Stimulated activated CD8-positive, alpha-beta memory T cell treated with anti-CD3 and anti-CD28 coated beads, Interleukin-15, amount 100 ng/mL, for 48 hours (primary cell): ENCODE results near the gene ABCA13.

Experiments
- DNase-seq, 2 donors: peaks; one replicate each; pipeline ENCODE4 v3.0.0-alpha.2; 2020; ENCODE audit warnings: low read depth in 2 of 2

Gene ABCA13

DNA sequence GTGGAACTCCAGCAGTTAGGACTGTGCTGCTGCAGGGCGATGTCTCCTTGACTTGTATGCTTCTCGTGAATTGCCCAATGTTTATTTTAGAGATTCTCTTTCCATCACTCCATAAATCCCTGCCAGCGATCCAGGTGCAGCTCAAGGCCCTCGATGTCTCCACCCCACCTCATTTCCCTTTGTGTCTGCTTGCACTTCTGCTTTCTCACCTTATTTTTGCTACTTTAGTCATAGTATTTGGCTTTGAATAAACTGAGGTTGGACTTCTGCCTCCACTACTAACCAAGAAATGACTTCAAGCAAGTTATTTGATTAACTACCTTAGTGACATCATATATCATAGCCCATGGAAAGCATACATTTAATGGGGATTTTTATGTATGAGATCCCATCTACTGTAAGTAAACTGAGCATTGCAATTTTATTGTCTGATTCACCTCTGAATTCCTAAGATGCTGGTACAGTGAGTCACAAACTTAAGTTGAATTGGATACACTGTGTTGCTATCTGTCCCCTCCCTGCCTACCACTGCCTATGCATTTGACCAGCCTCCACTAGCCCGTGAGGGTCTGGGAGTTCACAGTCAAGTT is 255.8 kb downstream of the ABCA13 start:
- no peak for DNase-seq

DNA sequence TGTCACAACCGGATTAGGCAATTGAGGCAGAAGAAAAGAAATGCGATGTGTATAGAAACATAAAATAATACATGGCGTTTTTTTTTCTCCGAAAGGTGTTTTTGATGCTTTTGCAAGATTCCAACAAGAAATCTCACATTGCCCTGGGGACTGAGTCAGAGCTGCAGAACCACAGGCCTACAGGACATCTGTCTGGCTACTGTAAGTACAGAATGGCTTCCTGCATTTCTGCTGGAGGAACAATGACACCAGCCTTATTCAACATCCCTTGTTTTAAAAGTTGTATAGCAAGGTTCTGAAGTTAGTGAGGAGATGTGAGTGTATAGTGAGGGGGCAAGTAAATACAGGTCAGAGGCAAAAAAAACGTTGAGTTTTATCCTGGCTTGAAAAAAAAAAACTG is 256.4 kb downstream of the ABCA13 start:
- no peak for DNase-seq

DNA sequence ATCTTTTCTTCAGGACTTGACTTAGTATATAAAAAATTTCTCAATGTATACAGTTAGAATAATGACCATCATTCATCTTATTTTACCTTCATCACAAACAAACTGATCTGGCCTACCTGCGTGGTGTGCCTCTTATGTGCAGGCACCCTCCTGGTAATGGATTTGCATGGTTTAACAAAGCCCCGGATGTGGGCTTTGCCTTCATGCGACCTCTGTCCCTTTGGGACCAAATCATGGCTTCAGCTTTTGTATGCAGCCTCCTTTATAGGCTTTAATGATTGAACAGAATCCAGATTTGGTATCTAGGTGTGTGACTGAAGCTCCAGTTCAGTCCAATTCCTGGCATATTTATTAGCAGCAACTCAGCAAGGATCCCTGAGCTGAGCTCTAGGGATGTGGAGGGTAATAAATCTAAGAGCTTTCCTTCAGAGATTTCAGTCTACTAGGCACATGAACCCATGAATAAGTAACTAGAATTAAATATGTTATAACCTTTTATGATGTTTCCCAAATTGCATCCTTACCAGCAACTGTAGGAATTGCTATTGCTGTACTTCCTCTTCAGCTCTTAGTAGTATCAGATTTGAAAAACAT is 256.9 kb downstream of the ABCA13 start:
- DNase-seq, result no peak

DNA sequence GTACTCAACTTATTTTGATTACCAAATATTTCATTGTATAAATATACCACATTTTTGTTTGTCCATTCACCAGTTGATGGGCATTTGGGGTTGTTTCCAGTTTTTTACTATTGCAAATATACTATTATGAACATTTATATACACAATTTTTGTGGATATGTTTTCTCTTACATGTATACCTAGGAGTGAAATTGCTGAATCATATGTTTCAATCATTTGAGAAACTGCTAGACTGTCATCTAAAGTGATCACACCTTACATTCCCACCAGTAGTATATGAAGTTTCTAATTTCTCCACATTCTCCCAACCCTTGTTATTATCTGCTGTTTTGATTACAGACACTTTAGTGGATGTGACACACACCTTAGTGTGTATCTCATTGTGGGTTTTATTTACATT is 257.9 kb downstream of the ABCA13 start:
- no peak for DNase-seq

DNA sequence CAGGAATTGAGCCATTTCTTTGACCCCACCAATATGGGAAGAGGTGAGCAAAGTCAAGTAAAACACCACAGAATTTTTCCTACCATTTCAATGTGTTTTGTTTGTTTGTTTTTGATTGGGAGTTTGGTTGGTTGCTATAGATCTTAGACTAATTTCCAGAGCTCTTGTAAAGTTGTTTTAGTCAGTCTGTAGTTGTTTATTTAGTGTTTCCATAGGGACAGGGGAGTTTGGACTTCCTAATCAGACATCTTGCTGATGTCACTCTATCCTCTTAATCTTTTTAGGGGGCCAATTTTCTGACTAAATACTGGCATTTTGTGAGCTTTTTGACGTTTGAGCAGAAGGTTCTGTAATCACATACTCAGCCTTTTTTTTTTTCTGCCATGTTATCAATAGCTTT is 266.9 kb downstream of the ABCA13 start:
- no peak for DNase-seq

DNA sequence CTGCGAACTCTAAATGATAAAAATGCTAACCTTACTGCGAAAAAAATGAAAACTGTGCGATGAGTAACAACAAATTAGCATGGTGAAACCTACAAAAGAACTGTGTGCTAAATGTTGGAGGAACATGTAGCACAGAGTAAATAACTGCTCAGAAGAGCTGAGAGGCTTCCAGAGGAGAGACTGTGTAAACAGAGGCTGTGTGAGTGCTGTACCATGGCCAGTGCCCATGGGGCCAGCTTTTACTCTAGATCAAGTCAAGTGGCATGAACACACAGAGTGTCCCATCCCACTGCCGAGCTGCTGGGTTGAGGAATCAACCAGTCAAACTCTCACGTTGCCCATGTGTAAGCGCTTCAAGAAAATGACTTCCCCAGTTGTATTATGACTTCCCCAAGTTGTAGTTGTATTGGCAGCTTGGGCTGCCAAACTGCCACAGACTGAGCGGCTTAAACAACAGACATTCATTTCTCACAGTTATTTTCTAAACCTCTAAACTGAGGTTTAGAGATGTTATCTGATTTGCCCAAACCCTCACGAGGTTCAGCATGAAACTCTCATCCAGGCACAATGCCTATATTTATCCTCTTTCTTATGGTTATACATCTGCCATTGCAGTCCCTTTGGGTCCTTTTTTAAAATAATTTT is 270.7 kb downstream of the ABCA13 start:
- DNase-seq, result no peak

DNA sequence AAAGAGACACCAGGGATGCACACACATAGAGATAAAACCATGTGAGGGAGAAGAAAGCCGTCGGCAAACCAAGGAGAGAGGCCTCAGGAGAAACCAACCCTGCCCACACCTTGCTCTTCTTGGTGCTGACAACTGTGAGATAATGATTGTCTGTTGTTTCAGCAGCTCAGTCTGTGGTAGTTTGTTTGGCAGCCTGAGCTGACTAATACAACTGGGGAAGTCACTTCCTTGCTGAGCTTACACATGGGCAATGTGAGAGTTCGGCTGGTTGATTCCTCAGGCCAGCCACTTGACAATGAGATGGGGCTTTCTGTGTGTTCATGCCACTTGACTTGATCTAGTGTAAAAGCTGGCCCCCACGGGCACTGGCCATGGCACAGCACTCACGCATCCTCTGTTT is 271.8 kb downstream of the ABCA13 start:
- DNase-seq, result no peak

DNA sequence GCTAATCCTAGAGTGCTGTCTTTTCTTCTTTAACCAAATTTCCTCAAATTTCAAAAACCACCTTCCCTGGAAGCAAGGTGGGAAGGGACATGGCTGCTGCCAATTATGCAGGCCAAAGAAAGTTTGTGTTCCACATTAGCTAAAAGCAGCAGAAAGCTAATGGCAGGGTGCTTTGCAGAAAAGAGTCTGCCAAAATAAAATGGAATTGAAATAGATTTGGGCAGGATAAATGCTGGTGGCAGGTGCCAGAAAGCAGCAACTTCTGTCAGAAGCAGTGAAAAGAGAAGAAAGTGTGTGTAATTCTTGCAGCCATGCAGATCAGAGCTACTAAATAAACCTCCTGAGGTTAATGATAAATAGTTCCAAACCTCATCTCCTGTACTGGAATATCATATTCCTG is 275.5 kb downstream of the ABCA13 start:
- no peak for DNase-seq

DNA sequence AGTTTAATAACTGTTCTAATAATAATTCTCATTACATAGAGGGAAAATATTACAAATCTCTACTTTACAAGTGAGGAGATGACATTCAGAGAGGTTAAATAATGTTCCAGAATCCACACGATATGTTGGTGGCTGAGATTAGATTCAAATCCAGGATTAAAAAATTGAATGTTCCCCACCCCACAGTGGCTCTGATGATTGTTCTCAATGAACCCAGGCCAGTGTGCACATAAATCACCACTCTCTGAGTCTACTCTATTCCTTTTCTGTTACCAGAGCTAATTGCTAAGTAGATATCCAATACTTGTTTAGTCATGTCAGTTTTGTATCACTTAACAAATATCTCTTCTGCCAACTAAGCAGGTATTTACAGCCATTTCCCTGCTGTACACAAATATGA is 281.0 kb downstream of the ABCA13 start:
- DNase-seq, result no peak

DNA sequence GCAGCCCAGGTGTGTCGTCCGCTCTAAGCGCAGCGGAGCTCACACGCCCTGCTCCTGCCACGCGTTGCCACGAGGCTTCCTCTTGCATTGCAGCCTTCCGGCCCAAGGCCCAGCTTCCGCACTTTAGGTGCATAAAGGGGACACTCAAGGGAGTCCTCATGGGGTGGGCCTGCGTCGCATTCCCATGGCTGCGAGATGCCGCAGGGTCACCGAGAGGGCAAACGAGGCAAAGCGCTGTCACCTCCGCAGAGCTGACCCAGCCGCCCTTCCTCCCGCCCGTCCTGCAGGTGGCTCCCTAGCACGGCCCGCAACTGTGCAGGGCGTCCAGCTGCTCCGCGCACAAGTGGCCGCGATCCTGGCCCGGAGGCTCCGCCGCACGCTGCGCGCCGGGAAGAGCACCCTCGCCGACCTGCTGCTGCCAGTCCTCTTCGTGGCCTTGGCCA is 283.5 kb downstream of the ABCA13 start:
- no peak for DNase-seq

DNA sequence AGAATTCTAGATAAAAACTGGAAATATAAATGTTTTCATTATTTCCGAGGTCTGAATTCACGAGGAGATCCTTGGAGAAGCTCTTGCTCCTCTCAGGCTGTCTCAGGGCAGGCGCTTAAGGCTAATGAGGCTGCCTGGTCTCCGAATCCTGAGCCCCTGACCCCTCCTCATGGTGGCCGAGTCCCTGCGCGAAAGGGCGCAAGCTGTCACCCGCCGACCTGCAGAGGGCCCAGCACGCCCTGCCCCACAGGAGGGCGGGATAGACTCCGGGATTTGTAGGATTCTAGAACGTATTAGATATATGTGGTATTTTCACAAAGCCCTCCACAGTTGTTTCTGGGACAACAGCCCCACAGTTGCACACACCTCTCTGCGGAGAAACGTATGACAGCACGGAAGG is 284.1 kb downstream of the ABCA13 start:
- no peak for DNase-seq

DNA sequence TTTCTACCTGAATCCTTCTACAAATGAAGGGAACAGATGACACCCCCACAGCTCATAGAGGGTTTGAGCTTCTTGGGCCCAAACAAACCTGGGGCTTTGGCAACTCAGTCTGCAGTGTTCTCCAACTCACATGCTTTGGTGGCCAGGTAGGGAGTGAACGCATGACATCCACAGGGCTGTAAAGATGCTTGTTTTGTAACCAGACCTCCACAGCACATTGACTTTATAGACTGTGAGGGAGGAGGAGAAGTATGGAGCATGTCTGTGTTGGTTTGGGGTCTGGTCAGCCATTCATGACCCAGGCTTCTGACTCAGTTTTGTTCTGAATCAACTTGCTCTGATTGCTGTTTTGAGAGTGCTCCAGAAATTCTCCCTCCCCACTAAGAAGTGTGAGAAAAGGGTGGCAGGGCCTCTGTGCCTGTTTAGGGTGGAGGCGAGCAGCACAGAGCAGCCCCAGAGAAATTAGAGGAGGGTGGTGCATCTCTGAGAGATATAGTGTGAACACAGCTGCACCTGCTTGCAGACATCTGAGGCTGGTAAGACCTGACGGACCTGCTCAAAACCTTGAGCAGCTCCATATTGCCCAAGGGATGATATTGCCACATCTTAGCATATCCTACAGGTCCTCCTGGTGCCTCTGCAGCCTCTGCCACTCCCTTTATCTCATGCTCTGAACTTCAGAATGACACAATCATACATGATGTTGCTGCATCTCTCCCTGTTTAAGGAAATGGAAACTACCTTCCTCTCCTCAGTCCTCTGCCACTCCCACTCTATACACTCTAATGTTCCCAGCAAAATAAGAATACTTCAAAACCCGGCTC is 287.7 kb downstream of the ABCA13 start:
- no peak for DNase-seq

DNA sequence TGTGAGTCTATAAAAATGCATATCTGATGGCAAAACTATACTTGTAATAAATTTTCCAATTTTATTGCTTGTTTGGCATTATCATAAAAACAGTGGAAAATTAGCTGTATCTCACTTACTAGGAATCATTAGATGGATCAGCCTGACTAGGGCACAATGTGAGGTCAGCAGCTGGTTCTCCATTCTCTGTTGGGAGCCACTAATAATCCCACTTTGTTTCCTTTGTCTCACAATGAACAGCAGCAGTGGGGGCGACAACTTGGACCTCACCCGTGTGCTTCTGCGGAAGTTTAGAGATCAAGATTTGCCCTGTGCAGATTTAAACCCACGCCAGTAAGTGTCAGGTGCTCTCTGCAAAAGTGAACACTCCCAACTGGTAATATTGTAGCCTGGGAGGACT is 295.5 kb downstream of the ABCA13 start:
- no peak for DNase-seq

DNA sequence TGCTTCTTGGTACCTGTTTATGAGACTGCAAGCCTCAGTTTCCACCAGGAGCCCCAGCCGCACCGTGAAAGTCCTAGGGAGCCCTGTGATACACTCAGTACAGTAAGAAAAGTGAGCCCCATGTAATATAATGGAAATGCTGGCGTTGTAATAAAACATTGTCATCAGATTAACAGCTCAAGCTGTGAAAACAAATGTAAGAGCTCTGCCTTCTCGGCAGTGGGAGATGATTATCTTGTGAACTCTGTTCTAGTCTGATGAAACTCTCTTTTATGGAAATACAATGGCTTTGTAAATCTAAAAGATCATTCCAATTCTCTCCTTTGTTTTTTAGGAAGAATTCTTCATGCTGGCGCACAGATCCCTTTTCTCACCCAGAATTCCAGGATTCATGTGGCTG is 299.9 kb downstream of the ABCA13 start:
- no peak for DNase-seq

DNA sequence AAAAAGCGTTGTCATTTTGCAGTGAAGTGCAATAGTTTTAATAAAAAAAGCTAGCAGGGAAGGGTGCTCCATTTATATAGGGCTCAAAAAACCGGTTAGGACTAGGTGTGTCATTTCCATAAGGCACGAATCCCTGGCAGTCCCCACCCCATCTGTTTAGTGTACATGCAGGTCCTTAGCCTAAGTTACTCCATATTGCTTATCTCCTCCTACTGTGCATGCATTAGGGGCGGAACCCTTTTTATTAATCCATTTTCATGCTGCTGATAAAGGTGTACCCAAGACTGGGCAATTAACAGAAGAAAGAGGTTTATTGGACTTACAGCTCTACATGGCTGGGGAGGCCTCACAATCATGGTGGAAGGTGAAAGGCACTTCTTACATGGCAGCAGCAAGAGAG is 301.4 kb downstream of the ABCA13 start:
- DNase-seq, result no peak

DNA sequence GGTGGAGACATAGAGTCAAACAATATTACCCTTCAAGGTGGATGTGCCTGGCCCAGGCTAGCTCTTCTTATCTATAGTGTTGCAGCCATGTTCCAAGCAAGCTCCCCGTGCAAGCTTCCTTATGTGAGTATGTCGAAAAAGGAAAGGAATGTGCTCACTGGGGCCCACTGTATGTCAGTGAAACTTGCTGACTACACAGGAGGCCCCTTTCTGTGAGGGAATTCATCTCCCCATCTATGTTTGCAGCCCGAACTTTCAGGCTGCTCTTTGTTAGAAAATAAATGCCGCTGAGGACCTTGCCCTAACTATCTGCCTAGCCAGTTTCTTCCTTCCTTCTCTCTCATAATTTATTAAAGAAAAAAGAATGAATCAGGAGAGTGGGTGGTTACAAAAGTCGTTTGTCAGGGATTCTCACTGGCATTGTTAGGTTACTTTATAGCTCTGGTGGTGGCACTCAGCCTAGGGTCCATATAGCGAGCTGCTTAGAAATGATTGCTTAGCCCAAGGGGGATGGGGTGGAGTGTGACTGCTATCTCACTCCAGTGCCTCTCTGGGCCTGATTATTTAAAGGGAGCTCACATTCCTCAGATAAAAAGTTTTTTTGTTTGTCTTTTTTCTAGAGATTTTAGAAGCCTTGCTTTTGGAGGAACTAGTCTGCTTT is 302.1 kb downstream of the ABCA13 start:
- DNase-seq, result no peak

DNA sequence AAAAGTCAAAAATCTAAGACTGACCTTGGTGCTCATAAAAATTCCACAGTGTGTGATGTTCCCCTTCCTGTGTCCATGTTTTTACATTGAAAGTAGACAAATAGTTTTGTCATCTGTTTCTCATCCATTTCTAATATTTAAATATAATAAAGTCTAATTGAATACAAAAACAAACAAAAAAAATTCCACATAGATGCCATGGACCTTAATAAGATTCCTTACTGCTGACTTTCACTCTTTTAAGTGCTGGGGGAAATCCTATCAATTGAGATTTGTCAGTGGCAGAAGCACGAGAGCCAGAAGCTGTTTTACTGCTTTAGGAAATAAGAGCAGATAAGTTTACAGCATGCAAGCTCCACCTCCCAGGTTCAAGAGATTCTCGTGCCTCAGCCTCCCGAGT is 310.0 kb downstream of the ABCA13 start:
- DNase-seq, result no peak

DNA sequence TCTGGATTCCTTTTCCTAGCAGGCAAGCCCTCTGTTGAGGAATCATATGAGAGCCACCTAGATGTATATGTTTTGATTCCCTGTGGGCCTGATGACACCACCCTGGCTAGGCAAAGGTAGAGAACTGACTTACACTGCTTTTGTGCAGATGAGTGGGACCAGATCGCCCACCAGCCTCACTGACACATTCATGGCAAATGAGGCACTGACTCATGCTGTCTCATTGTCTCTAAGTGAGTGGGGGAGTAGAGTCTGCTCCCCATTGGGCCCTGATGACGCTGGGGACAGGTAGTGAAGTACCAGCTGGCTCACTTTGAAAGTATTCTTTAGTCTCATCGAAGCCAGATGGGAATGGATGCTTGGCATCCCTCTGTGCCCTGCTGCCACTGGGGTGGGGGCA is 326.3 kb downstream of the ABCA13 start:
- no peak for DNase-seq

DNA sequence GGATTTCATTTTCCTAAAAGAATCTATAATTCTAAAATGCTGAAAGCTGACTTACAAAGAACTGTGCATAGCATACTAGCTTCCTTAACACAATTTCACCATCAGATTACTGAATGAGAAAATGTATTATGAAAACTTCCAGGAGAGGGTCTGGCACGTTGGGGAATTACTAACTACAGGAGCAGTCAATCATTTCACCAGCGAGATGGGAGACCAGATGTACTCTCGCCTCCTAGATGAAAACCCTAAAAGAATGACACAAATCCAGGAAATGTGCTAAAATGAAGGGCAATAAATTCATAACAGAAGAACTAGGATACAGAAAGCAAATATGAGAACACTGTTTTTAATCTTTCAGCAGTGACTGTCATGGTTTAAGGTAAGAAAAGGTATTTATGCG is 330.8 kb downstream of the ABCA13 start:
- DNase-seq, result no peak

DNA sequence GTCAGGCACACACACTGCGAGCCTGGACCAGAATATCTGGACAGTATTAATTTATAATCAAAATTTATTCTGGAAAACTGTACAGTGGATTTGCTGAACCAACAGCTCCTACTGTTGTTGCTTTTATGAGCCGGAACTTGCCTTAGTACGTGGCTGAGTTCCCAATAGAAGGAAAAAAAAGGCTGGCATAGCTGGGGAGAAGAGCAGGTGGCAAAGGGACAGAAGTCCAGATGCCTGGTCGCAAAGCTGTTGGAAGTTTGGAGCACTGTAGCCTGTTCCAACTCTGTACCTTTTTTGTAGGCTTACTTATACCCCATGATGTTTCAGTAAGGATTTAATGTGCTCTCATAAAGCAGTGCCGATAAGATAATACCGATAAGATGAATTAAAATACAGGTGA is 333.8 kb downstream of the ABCA13 start:
- DNase-seq, result no peak

DNA sequence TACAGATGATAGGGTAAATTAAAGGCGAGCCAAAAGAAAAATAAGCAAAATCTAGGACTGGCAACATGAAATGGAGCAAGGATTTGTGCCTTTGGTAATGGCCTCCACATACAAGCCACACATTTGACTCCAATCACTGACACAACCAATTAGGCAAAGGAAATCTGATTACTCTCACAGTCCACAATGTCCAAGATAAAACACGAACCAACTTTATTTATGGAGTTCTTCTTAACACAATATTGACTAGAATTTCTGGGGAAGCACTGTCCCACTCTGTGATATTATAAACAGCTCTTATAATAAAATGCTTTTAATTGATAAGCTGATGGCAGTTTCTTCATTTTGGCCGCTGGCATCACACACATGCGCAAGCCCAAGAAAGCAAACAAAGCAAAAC is 334.2 kb downstream of the ABCA13 start:
- DNase-seq, result no peak

DNA sequence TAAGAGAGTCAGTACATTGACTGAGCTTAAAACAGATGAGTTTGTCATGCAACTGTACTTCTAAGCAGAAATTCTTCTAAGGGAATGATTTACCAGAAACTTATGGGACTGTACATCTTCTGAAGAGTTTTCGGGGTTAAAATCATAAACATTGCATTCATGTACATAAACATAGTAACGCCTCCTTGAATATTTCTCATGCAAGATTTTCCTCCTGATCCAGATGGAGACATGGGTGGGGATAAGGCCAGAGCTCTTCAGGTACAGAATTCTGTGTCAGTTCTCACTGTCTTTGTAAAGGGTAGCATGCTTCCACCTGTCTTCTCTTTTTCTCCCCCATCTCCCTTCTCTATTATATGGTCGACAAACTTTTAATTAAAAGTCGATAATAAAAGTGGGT is 335.3 kb downstream of the ABCA13 start:
- no peak for DNase-seq
